Measurements from ENCODE around the gene RAB26. TPM values are rescaled to one million over a fixed set of nuclear protein-coding genes. Genes with fewer than 3 reads are reported as not detected.
"Not testable (repeated sequence)": the region's sequence is repeated elsewhere in the genome, so short reads cannot be mapped to it uniquely, and the experiment has no call there.

The RAB26 gene
- total RNA-seq, 1 experiment from 2014 or later = 10.8 TPM

DNA sequence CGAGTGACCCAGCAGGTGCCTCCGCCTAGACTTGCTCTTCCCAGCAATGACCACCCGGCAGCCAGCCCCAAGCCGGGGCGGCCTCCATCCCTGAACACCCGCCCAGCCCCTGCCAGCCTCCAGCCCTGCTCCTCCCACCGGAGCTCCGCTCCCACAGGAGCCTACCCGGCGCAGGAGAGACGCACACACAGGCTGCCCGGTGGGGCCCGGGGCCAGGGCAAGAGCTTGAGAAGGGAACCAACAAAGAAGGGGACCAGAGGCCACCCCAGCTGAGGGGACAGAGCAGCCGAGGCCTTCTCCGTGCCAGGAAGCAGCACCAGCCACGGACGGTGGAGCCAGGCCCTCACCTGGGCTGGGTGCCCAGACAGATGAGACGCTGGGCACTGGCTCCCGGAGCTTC is 26.6 kb upstream of the RAB26 start:
- CTCF ChIA-PET = interaction anchor here (0.6 to 2.1 kb wide), 6 partner anchors 19 to 319 kb away, joined by 3 to 8 read pairs (median 4); partner anchors contain the start of genes NTHL1, TRAF7 and TSC2
- H3K4me1 Mint-ChIP-seq (ENCODE audit: low read depth, unreplicated experiment) = no peaks in the 10 kb centered on the region
- H3K27ac Mint-ChIP-seq (ENCODE audit: unreplicated experiment) = no peak overlapping the region
- no peaks in the 10 kb centered on the region for H3K36me3 Mint-ChIP-seq (ENCODE audit: insufficient read depth, unreplicated experiment)
- intact Hi-C loops (cut with micrococcal nuclease; ENCODE audit: unreplicated experiment) = no loop called here
- DNase-seq = no peak
- no peaks in the 10 kb centered on the region for H3K27me3 Mint-ChIP-seq (ENCODE audit: unreplicated experiment)
- TF ChIP-seq, protein P1, sequence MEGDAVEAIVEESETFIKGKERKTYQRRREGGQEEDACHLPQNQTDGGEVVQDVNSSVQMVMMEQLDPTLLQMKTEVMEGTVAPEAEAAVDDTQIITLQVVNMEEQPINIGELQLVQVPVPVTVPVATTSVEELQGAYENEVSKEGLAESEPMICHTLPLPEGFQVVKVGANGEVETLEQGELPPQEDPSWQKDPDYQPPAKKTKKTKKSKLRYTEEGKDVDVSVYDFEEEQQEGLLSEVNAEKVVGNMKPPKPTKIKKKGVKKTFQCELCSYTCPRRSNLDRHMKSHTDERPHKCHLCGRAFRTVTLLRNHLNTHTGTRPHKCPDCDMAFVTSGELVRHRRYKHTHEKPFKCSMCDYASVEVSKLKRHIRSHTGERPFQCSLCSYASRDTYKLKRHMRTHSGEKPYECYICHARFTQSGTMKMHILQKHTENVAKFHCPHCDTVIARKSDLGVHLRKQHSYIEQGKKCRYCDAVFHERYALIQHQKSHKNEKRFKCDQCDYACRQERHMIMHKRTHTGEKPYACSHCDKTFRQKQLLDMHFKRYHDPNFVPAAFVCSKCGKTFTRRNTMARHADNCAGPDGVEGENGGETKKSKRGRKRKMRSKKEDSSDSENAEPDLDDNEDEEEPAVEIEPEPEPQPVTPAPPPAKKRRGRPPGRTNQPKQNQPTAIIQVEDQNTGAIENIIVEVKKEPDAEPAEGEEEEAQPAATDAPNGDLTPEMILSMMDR (IDR thresholded peaks at IDR 0.05; ENCODE audit: unreplicated experiment) = no peak
- no peak overlapping the region for H3K4me3 Mint-ChIP-seq (ENCODE audit: low read depth, unreplicated experiment)
- no peaks in the 10 kb centered on the region for H3K9me3 Mint-ChIP-seq (ENCODE audit: low read depth, unreplicated experiment)
- no TSS peak for BruUV-seq (replicated peaks)

DNA sequence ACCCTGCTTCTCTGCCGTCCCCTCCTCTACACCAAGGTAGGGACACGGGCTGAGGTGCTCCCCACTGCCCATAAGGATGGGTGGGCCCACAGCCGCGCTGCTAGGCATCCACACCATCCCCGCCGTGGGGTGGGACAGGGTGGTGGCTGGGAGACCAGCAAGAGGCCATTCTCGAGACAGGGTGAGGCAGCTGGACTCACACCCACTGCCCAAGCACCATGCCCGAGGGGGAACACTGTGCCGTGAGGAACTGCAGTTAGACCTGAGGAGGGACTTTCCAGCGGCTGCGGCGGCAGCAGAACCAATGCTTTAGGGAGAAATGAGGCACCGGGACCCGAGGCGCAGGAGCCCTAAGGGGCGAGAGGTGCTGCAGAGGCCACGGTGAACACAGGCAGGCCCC is 26.0 kb upstream of the RAB26 start:
- no peak for DNase-seq
- CTCF ChIA-PET = interaction anchor here (2.1 kb wide), 1 partner anchor 18 kb away, joined by 8 read pairs; no protein-coding TSS in a partner anchor
- Mint-ChIP-seq H3K4me3 (ENCODE audit: low read depth, unreplicated experiment) (no peak overlapping the region), H3K9me3 (ENCODE audit: low read depth, unreplicated experiment) (no peaks in the 10 kb centered on the region), H3K36me3 (ENCODE audit: insufficient read depth, unreplicated experiment) (no peaks in the 10 kb centered on the region), H3K27ac (ENCODE audit: unreplicated experiment) (no peak overlapping the region), H3K27me3 (ENCODE audit: unreplicated experiment) (no peaks in the 10 kb centered on the region), H3K4me1 (ENCODE audit: low read depth, unreplicated experiment) (no peaks in the 10 kb centered on the region)
- intact Hi-C loops (cut with micrococcal nuclease; ENCODE audit: unreplicated experiment) = no loop called here
- TF ChIP-seq, protein P1 (IDR thresholded peaks at IDR 0.05; ENCODE audit: unreplicated experiment) = no peak
- BruUV-seq (replicated peaks) = no TSS peak

DNA sequence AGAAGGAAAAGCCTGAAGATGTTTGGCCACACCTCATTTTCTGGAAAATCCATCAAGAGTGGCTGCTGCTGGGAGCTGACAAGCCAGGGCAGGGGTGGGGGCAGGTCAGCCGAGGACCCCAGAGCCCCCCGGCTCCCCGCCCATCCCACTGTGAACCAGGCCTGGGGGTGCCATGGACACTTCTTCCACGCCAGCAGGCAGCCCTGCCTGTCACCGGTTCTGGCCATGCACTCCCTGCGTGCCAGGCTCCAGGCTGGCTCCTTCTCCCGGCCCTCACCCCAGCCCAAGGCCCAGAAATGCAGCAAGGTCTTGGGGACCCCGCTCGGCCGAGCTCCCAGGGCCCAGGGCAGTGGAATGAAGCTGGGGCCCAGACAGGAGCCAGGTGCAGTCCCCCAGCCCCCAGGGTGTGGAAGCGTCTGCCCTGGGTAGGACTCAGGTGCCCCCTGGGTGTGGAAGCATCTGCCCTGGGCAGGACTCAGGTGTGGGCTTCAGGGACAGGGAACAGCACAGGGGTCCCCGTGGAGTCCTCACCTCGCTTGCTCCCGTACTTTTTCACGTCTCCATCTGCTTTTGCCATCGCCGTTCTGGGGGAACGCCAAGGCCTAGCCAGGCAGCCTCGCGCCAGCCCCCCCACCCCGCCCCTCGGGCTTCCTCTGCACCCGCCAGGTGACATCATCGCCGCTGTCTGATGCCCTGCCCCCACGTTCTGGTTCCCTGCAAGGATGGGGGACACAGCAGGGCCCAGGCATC is 25.3 kb upstream of the RAB26 start:
- DNase-seq; H3K4me1 Mint-ChIP-seq (ENCODE audit: low read depth, unreplicated experiment); H3K9me3 Mint-ChIP-seq (ENCODE audit: low read depth, unreplicated experiment); H3K27ac Mint-ChIP-seq (ENCODE audit: unreplicated experiment); BruUV-seq (replicated peaks); H3K36me3 Mint-ChIP-seq (ENCODE audit: insufficient read depth, unreplicated experiment); H3K27me3 Mint-ChIP-seq (ENCODE audit: unreplicated experiment); intact Hi-C loops (cut with micrococcal nuclease; ENCODE audit: unreplicated experiment); H3K4me3 Mint-ChIP-seq (ENCODE audit: low read depth, unreplicated experiment): not testable (repeated sequence)
- CTCF ChIA-PET = interaction anchor here (2.1 kb wide), 1 partner anchor 17 kb away, joined by 8 read pairs; no protein-coding TSS in a partner anchor

DNA sequence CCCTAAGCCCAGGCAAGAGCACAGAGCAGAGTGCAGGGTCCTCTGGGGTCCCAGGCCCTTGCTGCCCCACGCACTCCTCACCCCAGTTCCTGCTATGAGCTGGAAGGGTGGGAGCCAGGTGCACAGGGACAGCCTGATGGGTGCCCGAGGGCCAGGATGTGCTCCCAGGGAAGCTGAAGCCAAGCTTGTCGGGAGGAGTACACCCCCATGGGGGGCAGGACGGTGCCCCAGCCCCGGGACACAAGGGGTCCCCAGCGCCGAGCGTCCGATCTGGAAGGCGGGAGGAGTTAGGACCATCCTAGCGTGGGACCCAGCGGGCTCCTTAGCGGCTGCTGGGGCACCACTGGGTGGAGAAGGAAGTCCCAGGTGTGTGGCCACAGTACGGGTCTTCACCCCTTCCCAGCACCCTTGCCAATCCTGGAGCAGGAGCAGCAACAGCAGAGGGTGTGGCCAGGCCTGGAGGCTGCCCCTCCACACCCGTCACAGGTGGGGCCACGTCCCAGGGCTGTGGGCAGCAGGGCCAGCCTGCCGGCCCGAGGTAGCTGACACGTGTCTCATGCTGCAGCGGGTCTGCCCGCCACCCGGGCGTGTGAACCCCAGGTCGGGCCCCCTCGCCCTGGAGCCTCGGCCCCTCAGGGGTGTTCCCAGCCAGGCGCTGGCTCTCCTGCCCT is 24.6 kb upstream of the RAB26 start:
- H3K4me1 Mint-ChIP-seq (ENCODE audit: low read depth, unreplicated experiment); H3K27ac Mint-ChIP-seq (ENCODE audit: unreplicated experiment); BruUV-seq (replicated peaks); CTCF ChIA-PET; H3K36me3 Mint-ChIP-seq (ENCODE audit: insufficient read depth, unreplicated experiment); DNase-seq; H3K27me3 Mint-ChIP-seq (ENCODE audit: unreplicated experiment); intact Hi-C loops (cut with micrococcal nuclease; ENCODE audit: unreplicated experiment); H3K9me3 Mint-ChIP-seq (ENCODE audit: low read depth, unreplicated experiment); H3K4me3 Mint-ChIP-seq (ENCODE audit: low read depth, unreplicated experiment): not testable (repeated sequence)

DNA sequence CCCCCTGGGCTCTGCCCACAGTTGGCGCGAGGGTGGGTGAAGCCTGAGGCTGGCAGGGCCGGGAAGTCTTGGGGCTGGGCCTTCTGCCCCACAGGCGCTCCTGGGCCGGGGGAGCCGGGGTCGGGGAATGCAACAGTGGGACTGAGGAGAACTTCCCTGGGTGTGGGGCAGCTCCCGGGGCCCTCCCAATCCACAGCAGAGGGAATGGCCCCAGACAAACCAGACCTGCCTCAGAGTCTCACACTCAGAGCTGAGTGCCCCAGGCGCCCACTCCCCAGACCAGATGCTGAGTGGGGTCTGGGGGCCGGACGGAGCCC is 24.1 kb upstream of the RAB26 start:
- H3K27ac Mint-ChIP-seq (ENCODE audit: unreplicated experiment); H3K9me3 Mint-ChIP-seq (ENCODE audit: low read depth, unreplicated experiment); H3K36me3 Mint-ChIP-seq (ENCODE audit: insufficient read depth, unreplicated experiment); DNase-seq; H3K27me3 Mint-ChIP-seq (ENCODE audit: unreplicated experiment); intact Hi-C loops (cut with micrococcal nuclease; ENCODE audit: unreplicated experiment); H3K4me3 Mint-ChIP-seq (ENCODE audit: low read depth, unreplicated experiment); CTCF ChIA-PET; BruUV-seq (replicated peaks); H3K4me1 Mint-ChIP-seq (ENCODE audit: low read depth, unreplicated experiment): not testable (repeated sequence)

DNA sequence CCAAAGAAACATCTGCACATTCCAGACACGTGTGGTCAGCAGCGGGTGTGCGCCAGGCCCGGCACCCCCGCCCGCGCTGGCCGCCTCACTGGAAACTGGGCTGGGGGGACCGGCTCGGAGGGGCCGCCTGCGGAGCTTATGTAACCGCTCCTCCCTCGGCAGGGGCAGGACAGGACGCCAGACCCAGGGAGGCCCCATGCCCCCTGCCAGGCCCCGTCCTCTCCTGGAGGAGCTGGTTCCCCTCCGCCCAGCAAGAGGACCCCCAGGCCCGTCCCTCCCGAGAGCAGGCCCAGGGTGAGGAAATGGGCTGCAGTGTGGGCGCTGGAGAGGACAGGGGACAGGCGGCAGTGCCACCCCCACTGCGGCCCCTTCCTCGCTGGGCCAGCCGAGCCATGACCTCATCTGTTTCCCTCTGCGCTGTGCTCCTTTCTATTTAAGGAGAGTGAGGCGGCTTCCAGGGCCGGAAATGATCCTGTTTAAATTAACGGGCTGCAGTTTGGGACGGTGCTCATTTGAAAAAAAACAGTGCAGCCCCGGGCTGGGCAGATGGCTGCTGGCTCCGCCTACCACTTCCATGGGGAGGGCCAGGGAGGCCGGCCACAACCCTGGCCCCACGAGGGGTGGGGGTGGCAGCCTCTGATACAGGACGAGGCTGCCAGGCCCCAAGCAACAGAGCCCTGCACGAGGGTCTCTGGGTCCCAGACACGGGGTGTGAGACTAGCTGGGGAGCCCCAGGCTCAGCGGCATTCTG is 23.6 kb upstream of the RAB26 start:
- CTCF ChIA-PET; DNase-seq; H3K27me3 Mint-ChIP-seq (ENCODE audit: unreplicated experiment); H3K36me3 Mint-ChIP-seq (ENCODE audit: insufficient read depth, unreplicated experiment); H3K9me3 Mint-ChIP-seq (ENCODE audit: low read depth, unreplicated experiment); H3K27ac Mint-ChIP-seq (ENCODE audit: unreplicated experiment); H3K4me3 Mint-ChIP-seq (ENCODE audit: low read depth, unreplicated experiment); H3K4me1 Mint-ChIP-seq (ENCODE audit: low read depth, unreplicated experiment); BruUV-seq (replicated peaks); intact Hi-C loops (cut with micrococcal nuclease; ENCODE audit: unreplicated experiment): not testable (repeated sequence)

DNA sequence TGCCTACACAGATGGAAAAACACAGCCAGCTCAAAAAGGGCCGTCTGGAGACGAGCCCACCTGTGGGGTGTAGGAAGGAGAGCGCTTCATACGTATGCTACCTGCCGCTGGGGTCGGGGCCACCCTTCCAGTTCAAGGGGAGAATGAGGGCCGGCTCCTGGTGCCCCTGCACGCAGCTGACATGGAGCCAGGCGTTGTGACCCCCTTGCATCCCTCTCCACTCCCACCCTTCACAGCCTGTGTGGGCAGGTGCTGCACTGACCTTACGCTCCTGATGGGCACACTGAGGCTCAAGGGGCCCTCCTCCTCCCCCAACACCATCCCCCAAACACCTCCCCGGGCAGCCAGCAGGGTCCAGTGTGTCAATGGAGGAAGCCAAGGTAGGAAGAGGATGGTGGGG is 22.8 kb upstream of the RAB26 start:
- CTCF ChIA-PET; H3K36me3 Mint-ChIP-seq (ENCODE audit: insufficient read depth, unreplicated experiment); DNase-seq; BruUV-seq (replicated peaks); H3K27me3 Mint-ChIP-seq (ENCODE audit: unreplicated experiment); H3K27ac Mint-ChIP-seq (ENCODE audit: unreplicated experiment); intact Hi-C loops (cut with micrococcal nuclease; ENCODE audit: unreplicated experiment); H3K9me3 Mint-ChIP-seq (ENCODE audit: low read depth, unreplicated experiment); H3K4me1 Mint-ChIP-seq (ENCODE audit: low read depth, unreplicated experiment); H3K4me3 Mint-ChIP-seq (ENCODE audit: low read depth, unreplicated experiment): not testable (repeated sequence)

DNA sequence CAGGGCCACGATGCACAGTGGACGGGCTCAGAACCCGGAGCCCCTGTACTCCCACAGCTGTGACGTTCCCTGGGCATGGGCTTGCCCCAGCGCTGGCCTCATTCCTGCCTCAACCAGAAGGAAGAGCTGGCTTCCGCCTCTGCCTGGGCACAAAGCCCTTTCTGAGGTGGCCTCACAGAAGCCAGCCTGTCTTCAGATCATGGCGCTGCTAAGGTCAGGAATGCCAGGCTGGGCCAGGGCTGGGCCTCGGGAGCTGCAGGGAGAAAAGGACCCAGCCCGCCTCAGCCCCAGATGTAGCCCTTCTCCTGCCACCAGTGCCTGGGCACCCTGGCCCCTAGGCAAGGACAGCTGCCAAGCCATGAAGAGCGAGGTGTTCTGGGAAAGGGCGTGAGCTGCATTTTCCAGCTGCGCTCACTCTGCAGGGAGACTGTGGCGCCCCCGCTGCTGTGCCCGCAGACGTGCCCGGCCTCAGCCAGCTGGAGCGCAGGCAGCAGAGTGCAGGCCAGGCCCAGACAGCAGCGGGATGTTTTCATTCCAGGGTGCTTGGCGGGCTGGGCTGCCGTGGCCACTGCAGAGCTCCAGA is 22.2 kb upstream of the RAB26 start:
- CTCF ChIA-PET; intact Hi-C loops (cut with micrococcal nuclease; ENCODE audit: unreplicated experiment); H3K4me3 Mint-ChIP-seq (ENCODE audit: low read depth, unreplicated experiment); H3K27me3 Mint-ChIP-seq (ENCODE audit: unreplicated experiment); BruUV-seq (replicated peaks); H3K27ac Mint-ChIP-seq (ENCODE audit: unreplicated experiment); H3K4me1 Mint-ChIP-seq (ENCODE audit: low read depth, unreplicated experiment); H3K36me3 Mint-ChIP-seq (ENCODE audit: insufficient read depth, unreplicated experiment); H3K9me3 Mint-ChIP-seq (ENCODE audit: low read depth, unreplicated experiment); DNase-seq: not testable (repeated sequence)

Data from Calu3 (cell line).